Ishikawa (cell line): ENCODE results near the gene OR10H5.

Experiments used
- CEBPB ChIP-seq: IDR thresholded peaks from 2 replicates; pipeline ENCODE4 v1.6.1; 2012
- CREB1 ChIP-seq: IDR thresholded peaks from 2 replicates; pipeline ENCODE4 v1.6.1; 2012; ENCODE audit warnings: low read depth
- EGR1 ChIP-seq: IDR thresholded peaks from 2 replicates; pipeline ENCODE4 v1.6.1; 2012
- EP300 ChIP-seq: IDR thresholded peaks from 2 replicates; pipeline ENCODE4 v1.6.1; 2012; ENCODE audit warnings: borderline replicate concordance
- FOXM1 ChIP-seq: IDR thresholded peaks from 2 replicates; pipeline ENCODE4 v1.6.1; 2012; ENCODE audit warnings: low read depth, borderline replicate concordance
- MAX ChIP-seq: IDR thresholded peaks from 2 replicates; pipeline ENCODE4 v1.6.1; 2012
- NFIC ChIP-seq: IDR thresholded peaks from 2 replicates; pipeline ENCODE4 v1.6.1; 2012
- RAD21 ChIP-seq: IDR thresholded peaks from 2 replicates; pipeline ENCODE4 v1.6.1; 2012; ENCODE audit warnings: low read depth
- REST ChIP-seq: IDR thresholded peaks from 2 replicates; pipeline ENCODE4 v1.6.1; 2012; ENCODE audit warnings: low read depth, mild to moderate bottlenecking
- TAF1 ChIP-seq: IDR thresholded peaks from 2 replicates; pipeline ENCODE4 v1.6.1; 2012; ENCODE audit warnings: low read depth, mild to moderate bottlenecking
- TCF12 ChIP-seq: IDR thresholded peaks from 2 replicates; pipeline ENCODE4 v1.6.1; 2012; ENCODE audit warnings: low read depth
- TEAD4 ChIP-seq: IDR thresholded peaks from 2 replicates; pipeline ENCODE4 v1.6.1; 2012
- USF1 ChIP-seq: IDR thresholded peaks from 2 replicates; pipeline ENCODE4 v1.6.1; 2012
- YY1 ChIP-seq: IDR thresholded peaks from 2 replicates; pipeline ENCODE4 v1.6.1; 2012; ENCODE audit warnings: low read depth
- ZBTB7A ChIP-seq: IDR thresholded peaks from 2 replicates; pipeline ENCODE4 v1.6.1; 2012; ENCODE audit warnings: low read depth

The OR10H5 gene

GRCh38 chr19:15776991-15777970, 10.2 kb upstream of the OR10H5 start:
- TF ChIP-seq CREB1 (no peak), EGR1 (no peak), YY1 (no peak), ZBTB7A (no peak), TAF1 (no peak), MAX (no peak), RAD21 (no peak), REST (no peak), NFIC (no peak)

- TF ChIP-seq YY1 (no peak), TEAD4 (no peak), EP300 (no peak), MAX (no peak), ZBTB7A (no peak), RAD21 (no peak)
Observed at GRCh38 chr19:15779756-15780476, 7.5 kb upstream of the OR10H5 start.

GRCh38 chr19:15780610-15781418, 6.6 kb upstream of the OR10H5 start:
- TF ChIP-seq EP300, result no peak
- no peak for TF ChIP-seq REST
- TF ChIP-seq CEBPB, result no peak
- TF ChIP-seq CREB1, result no peak
- TF ChIP-seq NFIC, result no peak
- no peak for TF ChIP-seq FOXM1
- no peak for TF ChIP-seq USF1
- TF ChIP-seq YY1, result no peak
- no peak for TF ChIP-seq RAD21
- no peak for TF ChIP-seq TEAD4
- no peak for TF ChIP-seq MAX
- no peak for TF ChIP-seq ZBTB7A
- no peak for TF ChIP-seq EGR1
- no peak for TF ChIP-seq TCF12
- TF ChIP-seq TAF1, result no peak

GRCh38 chr19:15781661-15782060, 5.8 kb upstream of the OR10H5 start:
- no peak for TF ChIP-seq USF1
- TF ChIP-seq RAD21, result no peak
- no peak for TF ChIP-seq EP300
- no peak for TF ChIP-seq CREB1
- no peak for TF ChIP-seq CEBPB
- TF ChIP-seq NFIC, result no peak
- no peak for TF ChIP-seq TAF1
- no peak for TF ChIP-seq EGR1
- TF ChIP-seq TEAD4, result no peak
- TF ChIP-seq FOXM1, result no peak
- TF ChIP-seq MAX, result no peak
- TF ChIP-seq ZBTB7A, result no peak
- no peak for TF ChIP-seq YY1
- TF ChIP-seq TCF12, result no peak
- TF ChIP-seq REST, result no peak
